Breast epithelium (tissue), 4 donors: ENCODE measurements around the gene MSH3. TPM values are rescaled to one million over a fixed set of nuclear protein-coding genes. Genes with fewer than 3 reads are reported as not detected.
A peak's percentile ranks its signal among the peaks of the same experiment; 100 is the strongest.

Experiments
- DNase-seq, 2 donors: peaks; one replicate each; pipeline ENCODE4 v3.0.0-alpha.2; 2019; ENCODE audit warnings: low spot score in 2 of 2
- H3K27ac ChIP-seq, 2 donors: fragments of 200-600 bp; sonication (generic) in 1 of 2; one replicate each; pipeline ENCODE4 v1.5.1; 2016 to 2019; ENCODE audit warnings: mild to moderate bottlenecking in 1 of 2
- H3K27me3 ChIP-seq, 2 donors: fragments of 200-600 bp; sonication (generic) in 1 of 2; one replicate each; pipeline versions ENCODE4 v1.5.1 to v1.6.0; 2017 to 2019; ENCODE audit warnings: control low read depth in 1 of 2, mild to moderate bottlenecking in 1 of 2
- H3K36me3 ChIP-seq: fragments of 200-600 bp; one replicate; pipeline ENCODE4 v1.5.1; 2019
- H3K4me1 ChIP-seq, 2 donors: fragments of 200-600 bp; sonication (generic); one replicate each; pipeline ENCODE4 v1.5.1; 2016 to 2019; ENCODE audit warnings: control low read depth in 1 of 2
- H3K4me3 ChIP-seq, 3 donors: fragments of 200-600 bp; sonication (generic); 1 replicate in 2 of 3; 2 replicates in 1 of 3; pipeline ENCODE4 v1.5.1; 2016 to 2019; ENCODE audit warnings: mild to moderate bottlenecking in 3 of 3, moderate library complexity in 2 of 3
- H3K9me3 ChIP-seq, 2 donors: fragments of 200-600 bp; sonication (generic) in 1 of 2; one replicate each; pipeline ENCODE4 v1.5.1; 2016 to 2019; ENCODE audit warnings: control low read depth in 1 of 2
- CTCF ChIP-seq, 3 donors: fragments of 450-650 bp; IDR thresholded peaks; one replicate each; pipeline ENCODE4 v1.5.1; 2016 to 2017; ENCODE audit warnings: antibody characterized with exemption in 3 of 3, mild to moderate bottlenecking in 3 of 3, moderate library complexity in 3 of 3
- POLR2A ChIP-seq: fragments of 450-650 bp; IDR thresholded peaks from one replicate; pipeline ENCODE4 v1.6.1; 2016; ENCODE audit warnings: antibody characterized with exemption, mild to moderate bottlenecking, moderate library complexity
- POLR2AphosphoS5 ChIP-seq, 3 donors: sonication (generic); formaldehyde crosslinking; IDR thresholded peaks; one replicate each; pipeline ENCODE4 v1.6.1; 2017; ENCODE audit warnings: antibody characterized with exemption in 3 of 3
- intact Hi-C: fragments of 100-400 bp; cut with DNase I; formaldehyde crosslinking; loops from one replicate; pipeline ENCODE4 v1.15.1; 2023; ENCODE audit warnings: low total_unique reads
- total RNA-seq, 3 donors: library from RNA; depleted of rRNA; stranded (reverse); fragments of >200 nt; gene quantifications; one replicate each; pipeline ENCODE4 v1.1.0, GENCODE V29; 2016

Gene MSH3
- total RNA-seq, 3 donors from 2014 or later: 20.0 to 21.4 (median 21.3) TPM

GRCh38 chr5:80704221-80704620 is 49.8 kb downstream of the MSH3 start:
- intact Hi-C loops: no loop called here

GRCh38 chr5:80705216-80705769 is 50.8 kb downstream of the MSH3 start:
- no peak overlapping the region for H3K27ac ChIP-seq
- H3K4me3 ChIP-seq: no peak overlapping the region
- TF ChIP-seq CTCF (IDR thresholded peaks at IDR 0.05) (no peak), POLR2AphosphoS5 (IDR thresholded peaks at IDR 0.05) (no peak), POLR2A (no peak)
- H3K27me3 ChIP-seq: no peaks in the 10 kb centered on the region
- H3K4me1 ChIP-seq: no peaks in the 10 kb centered on the region
- DNase-seq: no peak
- intact Hi-C loops: no loop called here
- H3K36me3 ChIP-seq: no peaks in the 10 kb centered on the region
- H3K9me3 ChIP-seq: no peaks in the 10 kb centered on the region

More at GRCh38 chr5:80704221-80704620, 49.8 kb downstream of the MSH3 start:
- Histone ChIP-seq H3K4me1 (no peaks in the 10 kb centered on the region), H3K36me3 (no peaks in the 10 kb centered on the region), H3K27me3 (no peaks in the 10 kb centered on the region), H3K27ac (peak overlapping the region; percentile 43 to 56), H3K9me3 (no peaks in the 10 kb centered on the region), H3K4me3 (no peak overlapping the region)
- no peak for TF ChIP-seq POLR2A
- no peak for TF ChIP-seq CTCF (IDR thresholded peaks at IDR 0.05)
- TF ChIP-seq POLR2AphosphoS5 (IDR thresholded peaks at IDR 0.05): no peak
- no peak for DNase-seq

GRCh38 chr5:80705801-80706200 is 51.3 kb downstream of the MSH3 start:
- TF ChIP-seq POLR2AphosphoS5 (IDR thresholded peaks at IDR 0.05): no peak
- no peak for DNase-seq
- intact Hi-C loops: no loop called here
- H3K4me1 ChIP-seq: no peaks in the 10 kb centered on the region
- no peak overlapping the region for H3K27ac ChIP-seq
- no peaks in the 10 kb centered on the region for H3K27me3 ChIP-seq
- H3K9me3 ChIP-seq: no peaks in the 10 kb centered on the region
- no peaks in the 10 kb centered on the region for H3K36me3 ChIP-seq
- H3K4me3 ChIP-seq: no peak overlapping the region

- H3K4me1 ChIP-seq: no peaks in the 10 kb centered on the region
- DNase-seq: no peak
- H3K4me3 ChIP-seq: no peak overlapping the region
- no peaks in the 10 kb centered on the region for H3K27me3 ChIP-seq
- H3K36me3 ChIP-seq: no peaks in the 10 kb centered on the region
- H3K9me3 ChIP-seq: no peaks in the 10 kb centered on the region
- no peak overlapping the region for H3K27ac ChIP-seq
- intact Hi-C loops: no loop called here
- TF ChIP-seq POLR2A: no peak
- TF ChIP-seq CTCF (IDR thresholded peaks at IDR 0.05): no peak
- TF ChIP-seq POLR2AphosphoS5 (IDR thresholded peaks at IDR 0.05): no peak
Observed at GRCh38 chr5:80706835-80707447, 52.5 kb downstream of the MSH3 start.

GRCh38 chr5:80707645-80708044 is 53.2 kb downstream of the MSH3 start:
- H3K9me3 ChIP-seq: no peaks in the 10 kb centered on the region
- DNase-seq: no peak
- H3K4me1 ChIP-seq: no peaks in the 10 kb centered on the region
- no peak for TF ChIP-seq POLR2AphosphoS5 (IDR thresholded peaks at IDR 0.05)
- TF ChIP-seq POLR2A: no peak
- TF ChIP-seq CTCF (IDR thresholded peaks at IDR 0.05): no peak
- H3K27me3 ChIP-seq: no peaks in the 10 kb centered on the region
- H3K36me3 ChIP-seq: no peaks in the 10 kb centered on the region
- no peak overlapping the region for H3K4me3 ChIP-seq
- no peak overlapping the region for H3K27ac ChIP-seq
- intact Hi-C loops: no loop called here
